K562 (cell line): Measurements from ENCODE around the gene ASB11. TPM values are rescaled to one million over a fixed set of nuclear protein-coding genes. Genes with fewer than 3 reads are reported as not detected.

Experiments
- ATAC-seq: fragments of 200-7000 bp; cut with Tn5 transposase; 3 replicates; pipeline ENCODE4 v1.9.1; 2020; ENCODE audit warnings: moderate library complexity
- BruUV-seq: library from RNA; stranded (reverse); fragments of 400-500 nt; replicated peaks from 2 replicates; lab custom pipeline; 2021; lab: Mats Ljungman, UMichigan
- CTCF ChIA-PET: fragments of 300-600 bp; formaldehyde crosslinking; extraction: SDS; loops from one replicate; lab custom pipeline; 2021; ENCODE audit warnings: low intra/inter-chr PET ratio; lab: Yijun Ruan, JAX
- POLR2A ChIA-PET: fragments of 300-600, 350-650 bp; sonication (Branson Sonifier 250); formaldehyde crosslinking; extraction: SDS; loops from one replicate; lab custom pipeline; 2021; ENCODE audit warnings: antibody characterized with exemption, inconsistent platforms; lab: Yijun Ruan, JAX
- DNase-seq, 4 experiments: peaks; one replicate each; pipeline versions ENCODE4 v3.0.0 to v3.0.0-alpha.2; 2011 to 2018; ENCODE audit warnings: low spot score in 3 of 4, mixed read lengths in 3 of 4; ENCODE audit errors: extremely low read depth in 1 of 4
- FAIRE-seq: peaks from 2 replicates; lab custom pipeline; 2011; peaks lifted over from hg19 to GRCh38; lab: Jason Lieb, UNC
- H2AFZ ChIP-seq: 2 replicates; pipeline ENCODE4 v1.6.0; 2011; ENCODE audit warnings: low read depth, low read length, control low read depth, inconsistent platforms
- H3K27ac ChIP-seq: fragments of 200-600 bp; 3 replicates; pipeline ENCODE4 v1.8.0; 2011; ENCODE audit warnings: low read depth, mild to moderate bottlenecking, control low read depth, inconsistent platforms, low read length, moderate library complexity, mixed read lengths; ENCODE audit errors: extremely low read depth
- H3K27me3 ChIP-seq, 2 experiments: fragments of 300-600 bp in 1 of 2; 2 replicates in 1 of 2; 3 replicates in 1 of 2; pipeline versions ENCODE4 v1.6.0 to v1.8.0; 2011; ENCODE audit warnings: inconsistent platforms in 2 of 2, low read length in 2 of 2, mild to moderate bottlenecking in 1 of 2, mixed read lengths in 1 of 2, moderate library complexity in 1 of 2; ENCODE audit not compliant: control insufficient read depth in 2 of 2, insufficient read depth in 2 of 2
- H3K36me3 ChIP-seq: fragments of 300-600 bp; 3 replicates; pipeline ENCODE4 v1.8.0; 2011; ENCODE audit warnings: mild to moderate bottlenecking, low read length, inconsistent platforms; ENCODE audit not compliant: control insufficient read depth, insufficient read depth
- H3K4me1 ChIP-seq, 2 experiments: fragments of 200-600 bp in 1 of 2; replicated peaks in 1 of 2; 2 replicates in 1 of 2; 3 replicates in 1 of 2; pipeline versions ENCODE4 v1.5.1 to v1.8.0; 2011; ENCODE audit warnings: inconsistent platforms in 2 of 2, low read length in 2 of 2, mild to moderate bottlenecking in 1 of 2, mixed read lengths in 1 of 2, moderate library complexity in 1 of 2; ENCODE audit not compliant: control insufficient read depth in 2 of 2, insufficient read depth in 2 of 2
- H3K4me2 ChIP-seq: 2 replicates; pipeline ENCODE4 v1.6.1; 2011; ENCODE audit warnings: low read length, control low read depth, inconsistent platforms, mixed read lengths; ENCODE audit not compliant: insufficient read depth
- H3K4me3 ChIP-seq: fragments of 200-600 bp; sonication (generic), shearing (Covaris generic); 2 replicates; pipeline ENCODE4 v1.5.1; 2016; ENCODE audit warnings: control low read depth, inconsistent platforms
- H3K79me2 ChIP-seq: fragments of 200-600 bp; 3 replicates; pipeline ENCODE4 v1.8.0; 2011; ENCODE audit warnings: low read length, inconsistent platforms; ENCODE audit not compliant: control insufficient read depth, insufficient read depth
- H3K9ac ChIP-seq, 2 experiments: 2 replicates each; pipeline versions ENCODE4 v1.6.0 to v1.6.1; 2011; ENCODE audit warnings: low read depth in 2 of 2, low read length in 2 of 2, control low read depth in 1 of 2, inconsistent platforms in 1 of 2, mild to moderate bottlenecking in 1 of 2, mixed read lengths in 1 of 2; ENCODE audit not compliant: insufficient read depth in 1 of 2
- H3K9me1 ChIP-seq: one replicate; pipeline ENCODE4 v1.6.0; 2011; ENCODE audit warnings: inconsistent platforms, mild to moderate bottlenecking, low read length, moderate library complexity; ENCODE audit not compliant: control insufficient read depth, insufficient read depth
- H3K9me3 ChIP-seq: replicated peaks from 2 replicates; pipeline ENCODE4 v1.5.1; 2011; ENCODE audit warnings: low read depth, low read length, inconsistent platforms; ENCODE audit not compliant: control insufficient read depth, insufficient read depth
- H4K20me1 ChIP-seq: replicated peaks from 2 replicates; pipeline ENCODE4 v1.6.1; 2011; ENCODE audit warnings: low read length, inconsistent platforms, mixed read lengths; ENCODE audit not compliant: control insufficient read depth, insufficient read depth
- ARNT ChIP-seq, 2 experiments: fragments of 450-650 bp; IDR thresholded peaks; 2 replicates each; pipeline ENCODE4 v1.6.1; 2016; ENCODE audit warnings: mild to moderate bottlenecking in 1 of 2
- E2F6 ChIP-seq, 2 experiments: IDR thresholded peaks; 2 replicates each; pipeline ENCODE4 v1.6.1; 2011; ENCODE audit warnings: borderline replicate concordance in 1 of 2, control low read depth in 1 of 2, low read depth in 1 of 2, low read length in 1 of 2, mild to moderate bottlenecking in 1 of 2, mixed read lengths in 1 of 2, moderate library complexity in 1 of 2; ENCODE audit not compliant: insufficient read depth in 1 of 2, insufficient read length in 1 of 2, poor library complexity in 1 of 2, severe bottlenecking in 1 of 2; ENCODE audit errors: extremely low read depth in 1 of 2
- FOXP1 ChIP-seq: sonication (generic); formaldehyde crosslinking; IDR thresholded peaks from 2 replicates; pipeline ENCODE4 v1.8.0; 2022; ENCODE audit warnings: mild to moderate bottlenecking, missing genetic modification reagents
- ZNF41 ChIP-seq: fragments of 250-450 bp; sonication (Bioruptor Pico); conservative IDR thresholded peaks from 2 replicates; pipeline ENCODE4 v1.4.0; 2020; ENCODE audit warnings: mild to moderate bottlenecking
- WGBS: fragments of 100-300 bp; shearing (Covaris generic); methylation state at CpG from one replicate; pipeline ENCODE4 v1.1.6; 2016; ENCODE audit warnings: low coverage, mixed read lengths; ENCODE audit not compliant: insufficient coverage; ENCODE audit errors: missing lambda C conversion rate; 5-methylcytosine and 5-hydroxymethylcytosine counted together
- in situ Hi-C: fragments of 300-500 bp; cut with MboI; formaldehyde crosslinking; loops from 4 replicates; pipeline ENCODE4 v1.15.0; 2018; ENCODE audit warnings: inconsistent platforms, mixed read lengths
- intact Hi-C: fragments of 100-400 bp; cut with micrococcal nuclease; formaldehyde crosslinking; loops from 2 replicates; pipeline ENCODE4 v1.14.2; 2022
- polyA plus RNA-seq, 8 experiments: library from polyadenylated mRNA; depleted of rRNA in 4 of 8; stranded (reverse) in 5 of 8; unstranded in 3 of 8; fragments of >200 nt; fragmentation: Nextera tagmentation in 2 of 8; fragmentation: Illumina TruSeq in 1 of 8; extraction: Ambion mirVana in 2 of 8; extraction: Trizol in 1 of 8; gene quantifications; 2 replicates each; pipeline versions ENCODE4 v1.2.1 to v1.2.3, GENCODE V29; 2011 to 2014; ENCODE audit warnings: inconsistent platforms in 1 of 8, missing spikeins in 1 of 8
- total RNA-seq, 7 experiments: library from RNA; depleted of rRNA in 6 of 7; stranded (reverse); fragments of >200 nt in 6 of 7; fragmentation: Illumina TruSeq in 2 of 7; extraction: Trizol in 2 of 7; gene quantifications; 2 replicates each; pipeline versions ENCODE4 v1.2.1 to v1.2.3, GENCODE V29; 2011 to 2021; ENCODE audit warnings: low replicate concordance in 1 of 7
- TF ChIP-seq, protein P1 (sequence below): fragments of 450-650 bp; formaldehyde crosslinking; IDR thresholded peaks from 2 replicates; pipeline ENCODE4 v1.4.0; 2022; ENCODE audit warnings: missing genetic modification characterization
- TF ChIP-seq, protein P2 (sequence below): fragments of 450-650 bp; IDR thresholded peaks from 2 replicates; pipeline ENCODE4 v1.6.1; 2016; ENCODE audit warnings: mild to moderate bottlenecking, moderate library complexity

ASB11 gene
- total and polyA plus RNA-seq, 9 of the 15 experiments (the other 6 are each of a cell fraction or from before 2014, with no cell fraction given), result not detected

GRCh38 chrX:15301924-15302323 is 13.5 kb downstream of the ASB11 start:
- 4% methylated on average over 4 of the region's 4 CpGs for WGBS
- H3K27ac ChIP-seq, result no peak overlapping the region
- POLR2A ChIA-PET, result interaction anchor here (2.0 kb wide), 1 partner anchor 9 kb away, joined by 6 read pairs; no protein-coding TSS in a partner anchor
- no peak for TF ChIP-seq ARNT (IDR thresholded peaks at IDR 0.05)
- TF ChIP-seq, protein P1, sequence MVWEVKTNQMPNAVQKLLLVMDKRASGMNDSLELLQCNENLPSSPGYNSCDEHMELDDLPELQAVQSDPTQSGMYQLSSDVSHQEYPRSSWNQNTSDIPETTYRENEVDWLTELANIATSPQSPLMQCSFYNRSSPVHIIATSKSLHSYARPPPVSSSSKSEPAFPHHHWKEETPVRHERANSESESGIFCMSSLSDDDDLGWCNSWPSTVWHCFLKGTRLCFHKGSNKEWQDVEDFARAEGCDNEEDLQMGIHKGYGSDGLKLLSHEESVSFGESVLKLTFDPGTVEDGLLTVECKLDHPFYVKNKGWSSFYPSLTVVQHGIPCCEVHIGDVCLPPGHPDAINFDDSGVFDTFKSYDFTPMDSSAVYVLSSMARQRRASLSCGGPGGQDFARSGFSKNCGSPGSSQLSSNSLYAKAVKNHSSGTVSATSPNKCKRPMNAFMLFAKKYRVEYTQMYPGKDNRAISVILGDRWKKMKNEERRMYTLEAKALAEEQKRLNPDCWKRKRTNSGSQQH (CRISPR knock-in tag), result no peak
- TF ChIP-seq, protein P2, sequence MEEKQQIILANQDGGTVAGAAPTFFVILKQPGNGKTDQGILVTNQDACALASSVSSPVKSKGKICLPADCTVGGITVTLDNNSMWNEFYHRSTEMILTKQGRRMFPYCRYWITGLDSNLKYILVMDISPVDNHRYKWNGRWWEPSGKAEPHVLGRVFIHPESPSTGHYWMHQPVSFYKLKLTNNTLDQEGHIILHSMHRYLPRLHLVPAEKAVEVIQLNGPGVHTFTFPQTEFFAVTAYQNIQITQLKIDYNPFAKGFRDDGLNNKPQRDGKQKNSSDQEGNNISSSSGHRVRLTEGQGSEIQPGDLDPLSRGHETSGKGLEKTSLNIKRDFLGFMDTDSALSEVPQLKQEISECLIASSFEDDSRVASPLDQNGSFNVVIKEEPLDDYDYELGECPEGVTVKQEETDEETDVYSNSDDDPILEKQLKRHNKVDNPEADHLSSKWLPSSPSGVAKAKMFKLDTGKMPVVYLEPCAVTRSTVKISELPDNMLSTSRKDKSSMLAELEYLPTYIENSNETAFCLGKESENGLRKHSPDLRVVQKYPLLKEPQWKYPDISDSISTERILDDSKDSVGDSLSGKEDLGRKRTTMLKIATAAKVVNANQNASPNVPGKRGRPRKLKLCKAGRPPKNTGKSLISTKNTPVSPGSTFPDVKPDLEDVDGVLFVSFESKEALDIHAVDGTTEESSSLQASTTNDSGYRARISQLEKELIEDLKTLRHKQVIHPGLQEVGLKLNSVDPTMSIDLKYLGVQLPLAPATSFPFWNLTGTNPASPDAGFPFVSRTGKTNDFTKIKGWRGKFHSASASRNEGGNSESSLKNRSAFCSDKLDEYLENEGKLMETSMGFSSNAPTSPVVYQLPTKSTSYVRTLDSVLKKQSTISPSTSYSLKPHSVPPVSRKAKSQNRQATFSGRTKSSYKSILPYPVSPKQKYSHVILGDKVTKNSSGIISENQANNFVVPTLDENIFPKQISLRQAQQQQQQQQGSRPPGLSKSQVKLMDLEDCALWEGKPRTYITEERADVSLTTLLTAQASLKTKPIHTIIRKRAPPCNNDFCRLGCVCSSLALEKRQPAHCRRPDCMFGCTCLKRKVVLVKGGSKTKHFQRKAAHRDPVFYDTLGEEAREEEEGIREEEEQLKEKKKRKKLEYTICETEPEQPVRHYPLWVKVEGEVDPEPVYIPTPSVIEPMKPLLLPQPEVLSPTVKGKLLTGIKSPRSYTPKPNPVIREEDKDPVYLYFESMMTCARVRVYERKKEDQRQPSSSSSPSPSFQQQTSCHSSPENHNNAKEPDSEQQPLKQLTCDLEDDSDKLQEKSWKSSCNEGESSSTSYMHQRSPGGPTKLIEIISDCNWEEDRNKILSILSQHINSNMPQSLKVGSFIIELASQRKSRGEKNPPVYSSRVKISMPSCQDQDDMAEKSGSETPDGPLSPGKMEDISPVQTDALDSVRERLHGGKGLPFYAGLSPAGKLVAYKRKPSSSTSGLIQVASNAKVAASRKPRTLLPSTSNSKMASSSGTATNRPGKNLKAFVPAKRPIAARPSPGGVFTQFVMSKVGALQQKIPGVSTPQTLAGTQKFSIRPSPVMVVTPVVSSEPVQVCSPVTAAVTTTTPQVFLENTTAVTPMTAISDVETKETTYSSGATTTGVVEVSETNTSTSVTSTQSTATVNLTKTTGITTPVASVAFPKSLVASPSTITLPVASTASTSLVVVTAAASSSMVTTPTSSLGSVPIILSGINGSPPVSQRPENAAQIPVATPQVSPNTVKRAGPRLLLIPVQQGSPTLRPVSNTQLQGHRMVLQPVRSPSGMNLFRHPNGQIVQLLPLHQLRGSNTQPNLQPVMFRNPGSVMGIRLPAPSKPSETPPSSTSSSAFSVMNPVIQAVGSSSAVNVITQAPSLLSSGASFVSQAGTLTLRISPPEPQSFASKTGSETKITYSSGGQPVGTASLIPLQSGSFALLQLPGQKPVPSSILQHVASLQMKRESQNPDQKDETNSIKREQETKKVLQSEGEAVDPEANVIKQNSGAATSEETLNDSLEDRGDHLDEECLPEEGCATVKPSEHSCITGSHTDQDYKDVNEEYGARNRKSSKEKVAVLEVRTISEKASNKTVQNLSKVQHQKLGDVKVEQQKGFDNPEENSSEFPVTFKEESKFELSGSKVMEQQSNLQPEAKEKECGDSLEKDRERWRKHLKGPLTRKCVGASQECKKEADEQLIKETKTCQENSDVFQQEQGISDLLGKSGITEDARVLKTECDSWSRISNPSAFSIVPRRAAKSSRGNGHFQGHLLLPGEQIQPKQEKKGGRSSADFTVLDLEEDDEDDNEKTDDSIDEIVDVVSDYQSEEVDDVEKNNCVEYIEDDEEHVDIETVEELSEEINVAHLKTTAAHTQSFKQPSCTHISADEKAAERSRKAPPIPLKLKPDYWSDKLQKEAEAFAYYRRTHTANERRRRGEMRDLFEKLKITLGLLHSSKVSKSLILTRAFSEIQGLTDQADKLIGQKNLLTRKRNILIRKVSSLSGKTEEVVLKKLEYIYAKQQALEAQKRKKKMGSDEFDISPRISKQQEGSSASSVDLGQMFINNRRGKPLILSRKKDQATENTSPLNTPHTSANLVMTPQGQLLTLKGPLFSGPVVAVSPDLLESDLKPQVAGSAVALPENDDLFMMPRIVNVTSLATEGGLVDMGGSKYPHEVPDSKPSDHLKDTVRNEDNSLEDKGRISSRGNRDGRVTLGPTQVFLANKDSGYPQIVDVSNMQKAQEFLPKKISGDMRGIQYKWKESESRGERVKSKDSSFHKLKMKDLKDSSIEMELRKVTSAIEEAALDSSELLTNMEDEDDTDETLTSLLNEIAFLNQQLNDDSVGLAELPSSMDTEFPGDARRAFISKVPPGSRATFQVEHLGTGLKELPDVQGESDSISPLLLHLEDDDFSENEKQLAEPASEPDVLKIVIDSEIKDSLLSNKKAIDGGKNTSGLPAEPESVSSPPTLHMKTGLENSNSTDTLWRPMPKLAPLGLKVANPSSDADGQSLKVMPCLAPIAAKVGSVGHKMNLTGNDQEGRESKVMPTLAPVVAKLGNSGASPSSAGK, result peak; percentile 28; the same call in 1 of the 2 replicates
- peak in 1 of 2 experiments; percentile 37 for TF ChIP-seq E2F6 (IDR thresholded peaks at IDR 0.05; ENCODE audit: borderline replicate concordance in 1 of 2, extremely low read depth in 1 of 2, insufficient read depth in 1 of 2, insufficient read length in 1 of 2, low read depth in 1 of 2, low read length in 1 of 2, poor library complexity in 1 of 2, severe bottlenecking in 1 of 2)
- no peak for TF ChIP-seq FOXP1 (CRISPR knock-in tag)
- no peak for TF ChIP-seq ZNF41 (CRISPR knock-in tag)
- TF ChIP-seq, all 486 proteins: peak for 2
- H3K36me3 ChIP-seq, result no peaks in the 10 kb centered on the region
- intact Hi-C loops, result no loop called here
- no peaks in the 10 kb centered on the region for H3K9me3 ChIP-seq
- in situ Hi-C loops, result no loop called here
- BruUV-seq, result no TSS peak
- no peaks in the 10 kb centered on the region for H3K9me1 ChIP-seq
- DNase-seq, result no peak
- no peak for FAIRE-seq
- no peaks in the 10 kb centered on the region; a peak in 1 of 5 replicates for H3K4me1 ChIP-seq
- CTCF ChIA-PET, result no interaction called here
- no peaks in the 10 kb centered on the region for H3K79me2 ChIP-seq
- no peaks in the 10 kb centered on the region for H3K27me3 ChIP-seq
- no peak overlapping the region for H3K4me2 ChIP-seq
- ATAC-seq, result no peak
- H3K9ac ChIP-seq, result no peak overlapping the region
- no peak overlapping the region for H3K4me3 ChIP-seq
- H4K20me1 ChIP-seq, result no peaks in the 10 kb centered on the region
- H2AFZ ChIP-seq, result peak overlapping the region; percentile 63
